Tibial nerve (tissue), 4 donors: ENCODE data around the gene FEZF1. TPM values are rescaled to one million over a fixed set of nuclear protein-coding genes. Genes with fewer than 3 reads are reported as not detected.
A peak's percentile ranks its signal among the peaks of the same experiment; 100 is the strongest.

Experiments used
- DNase-seq, 2 donors: peaks; one replicate each; pipeline ENCODE4 v3.0.0-alpha.2; 2019; ENCODE audit warnings: low spot score in 2 of 2
- H3K27ac ChIP-seq, 4 donors: fragments of 200-600 bp; sonication (generic) in 3 of 4; one replicate each; pipeline ENCODE4 v1.5.1; 2017 to 2019; ENCODE audit warnings: mild to moderate bottlenecking in 1 of 4
- H3K27me3 ChIP-seq, 2 donors: fragments of 200-600 bp; sonication (generic) in 1 of 2; one replicate each; pipeline versions ENCODE4 v1.5.1 to v1.6.0; 2017 to 2019
- H3K36me3 ChIP-seq, 3 donors: fragments of 200-600 bp; sonication (generic); one replicate each; pipeline ENCODE4 v1.5.1; 2018 to 2019
- H3K4me1 ChIP-seq, 4 donors: fragments of 200-600 bp; sonication (generic) in 3 of 4; one replicate each; pipeline ENCODE4 v1.5.1; 2017 to 2019
- H3K4me3 ChIP-seq, 4 donors: fragments of 200-600 bp; sonication (generic) in 3 of 4; one replicate each; pipeline ENCODE4 v1.5.1; 2017 to 2019; ENCODE audit warnings: mild to moderate bottlenecking in 1 of 4, moderate library complexity in 1 of 4
- H3K9me3 ChIP-seq, 4 donors: fragments of 200-600 bp; sonication (generic) in 3 of 4; one replicate each; pipeline ENCODE4 v1.5.1; 2017 to 2019
- EP300 ChIP-seq, 2 donors: sonication (generic); formaldehyde crosslinking; IDR thresholded peaks; one replicate each; pipeline ENCODE4 v1.6.1; 2017; ENCODE audit warnings: antibody characterized with exemption in 2 of 2, mild to moderate bottlenecking in 1 of 2
- POLR2A ChIP-seq, 2 donors: fragments of 450-650 bp; IDR thresholded peaks; one replicate each; pipeline ENCODE4 v1.6.1; 2017; ENCODE audit warnings: antibody characterized with exemption in 2 of 2, mild to moderate bottlenecking in 2 of 2, moderate library complexity in 2 of 2
- WGBS, 2 donors: methylation state at CpG; one replicate each; pipeline ENCODE4 v1.1.5; 2018; 5-methylcytosine and 5-hydroxymethylcytosine counted together
- total RNA-seq, 4 donors: library from RNA; depleted of rRNA; stranded (reverse); fragments of >200 nt; gene quantifications; one replicate each; pipeline ENCODE4 v1.1.0, GENCODE V29; 2016
- TF ChIP-seq, protein P1 (sequence below), 5 experiments: fragments of 200-600 bp in 3 of 5; fragments of 450-650 bp in 2 of 5; sonication (generic) in 3 of 5; IDR thresholded peaks; one replicate each; pipeline ENCODE4 v1.5.1; 2016 to 2019; ENCODE audit warnings: antibody characterized with exemption in 5 of 5, mild to moderate bottlenecking in 3 of 5, moderate library complexity in 2 of 5

The FEZF1 gene
- total RNA-seq, 4 donors from 2014 or later = 0.22 TPM; not detected in 3

- TF ChIP-seq, protein P1, sequence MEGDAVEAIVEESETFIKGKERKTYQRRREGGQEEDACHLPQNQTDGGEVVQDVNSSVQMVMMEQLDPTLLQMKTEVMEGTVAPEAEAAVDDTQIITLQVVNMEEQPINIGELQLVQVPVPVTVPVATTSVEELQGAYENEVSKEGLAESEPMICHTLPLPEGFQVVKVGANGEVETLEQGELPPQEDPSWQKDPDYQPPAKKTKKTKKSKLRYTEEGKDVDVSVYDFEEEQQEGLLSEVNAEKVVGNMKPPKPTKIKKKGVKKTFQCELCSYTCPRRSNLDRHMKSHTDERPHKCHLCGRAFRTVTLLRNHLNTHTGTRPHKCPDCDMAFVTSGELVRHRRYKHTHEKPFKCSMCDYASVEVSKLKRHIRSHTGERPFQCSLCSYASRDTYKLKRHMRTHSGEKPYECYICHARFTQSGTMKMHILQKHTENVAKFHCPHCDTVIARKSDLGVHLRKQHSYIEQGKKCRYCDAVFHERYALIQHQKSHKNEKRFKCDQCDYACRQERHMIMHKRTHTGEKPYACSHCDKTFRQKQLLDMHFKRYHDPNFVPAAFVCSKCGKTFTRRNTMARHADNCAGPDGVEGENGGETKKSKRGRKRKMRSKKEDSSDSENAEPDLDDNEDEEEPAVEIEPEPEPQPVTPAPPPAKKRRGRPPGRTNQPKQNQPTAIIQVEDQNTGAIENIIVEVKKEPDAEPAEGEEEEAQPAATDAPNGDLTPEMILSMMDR (IDR thresholded peaks at IDR 0.05) = no peak
- TF ChIP-seq EP300 (IDR thresholded peaks at IDR 0.05) (no peak), POLR2A (IDR thresholded peaks at IDR 0.05) (no peak)
- H3K4me1 ChIP-seq = peaks cover 0 to 44% (median 7%) of the 10 kb centered on the region in 4 donors
- H3K27ac ChIP-seq = no peak overlapping the region
- H3K4me3 ChIP-seq = peak overlapping the region in 2 of 4 donors; percentile 8 to 21
- 10% methylated on average over 12 to 31 of the region's 32 CpGs for WGBS, 2 donors
- no peak for DNase-seq
- H3K9me3 ChIP-seq = no peaks in the 10 kb centered on the region
- peaks cover 9 to 92% of the 10 kb centered on the region in 2 donors for H3K27me3 ChIP-seq
- no peaks in the 10 kb centered on the region for H3K36me3 ChIP-seq
Observed at GRCh38 chr7:122299624-122300210, 4.8 kb downstream of the FEZF1 start.

DNA sequence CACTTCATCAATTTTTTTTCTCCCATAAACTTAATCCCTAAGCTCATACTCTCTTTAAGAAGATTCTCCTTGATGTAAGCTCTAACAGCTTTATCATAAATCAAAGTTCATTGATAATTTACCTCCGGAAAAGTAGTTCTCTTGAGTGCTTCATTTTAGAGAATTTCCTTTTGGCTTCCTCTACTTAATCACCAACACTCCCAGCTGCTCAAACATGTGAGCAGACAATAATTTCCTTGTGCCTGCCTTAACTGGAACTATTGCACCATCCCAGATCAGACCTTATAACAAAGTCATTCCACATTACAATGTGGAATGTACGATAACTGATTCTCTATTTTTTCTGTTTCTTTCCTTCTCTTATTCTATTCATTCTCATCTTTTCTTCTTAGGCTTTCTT lies 5.9 kb downstream of the FEZF1 start:
- Histone ChIP-seq H3K27ac (no peak overlapping the region), H3K4me3 (no peak overlapping the region), H3K9me3 (no peaks in the 10 kb centered on the region), H3K27me3 (peaks cover 9 to 83% of the 10 kb centered on the region in 2 donors), H3K4me1 (peaks cover 0 to 33% (median 5%) of the 10 kb centered on the region in 4 donors), H3K36me3 (no peaks in the 10 kb centered on the region)
- 45 to 54% methylated on average over 2 of the region's 2 CpGs for WGBS, 2 donors
- TF ChIP-seq EP300 (IDR thresholded peaks at IDR 0.05) (no peak), POLR2A (IDR thresholded peaks at IDR 0.05) (no peak)
- no peak for DNase-seq

- no peak for DNase-seq
- Histone ChIP-seq H3K36me3 (no peaks in the 10 kb centered on the region), H3K9me3 (peaks cover 0 to 1% (median 0%) of the 10 kb centered on the region in 4 donors), H3K27ac (no peak overlapping the region), H3K4me1 (peaks cover 0 to 30% (median 5%) of the 10 kb centered on the region in 4 donors), H3K27me3 (peaks cover 9 to 78% of the 10 kb centered on the region in 2 donors), H3K4me3 (no peak overlapping the region)
- 48 to 49% methylated on average over 2 of the region's 2 CpGs for WGBS, 2 donors
- TF ChIP-seq EP300 (IDR thresholded peaks at IDR 0.05) (no peak), POLR2A (IDR thresholded peaks at IDR 0.05) (no peak)
- TF ChIP-seq, protein P1 (IDR thresholded peaks at IDR 0.05) = no peak
Observed at GRCh38 chr7:122298131-122298530, 6.4 kb downstream of the FEZF1 start.

DNA sequence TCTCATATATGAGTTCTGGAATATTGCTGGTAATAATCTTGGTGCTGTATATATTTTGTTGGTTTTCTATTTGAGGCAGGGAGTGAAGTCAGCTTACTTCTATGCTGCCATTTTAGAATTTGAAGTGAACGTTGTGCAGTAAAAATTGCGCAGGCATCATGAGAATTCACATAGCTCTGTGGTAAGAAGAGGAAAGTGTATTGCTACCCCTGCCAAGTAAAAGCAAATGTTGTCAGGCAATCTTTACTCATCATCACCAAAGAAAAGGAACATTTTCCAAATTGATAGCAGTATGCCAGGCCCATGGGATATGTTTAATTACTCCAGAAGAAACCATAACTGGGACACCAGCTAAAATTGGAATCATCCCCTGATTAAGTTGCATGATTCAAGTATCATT lies 13.4 kb downstream of the FEZF1 start:
- Histone ChIP-seq H3K4me3 (no peak overlapping the region), H3K27ac (no peak overlapping the region), H3K36me3 (no peaks in the 10 kb centered on the region), H3K27me3 (peaks cover 0 to 12% of the 10 kb centered on the region in 2 donors), H3K4me1 (no peaks in the 10 kb centered on the region), H3K9me3 (peaks cover 0 to 43% (median 4%) of the 10 kb centered on the region in 4 donors)
- DNase-seq = no peak
- whole genome bisulfite sequencing, 2 donors = 91 to 96% methylated on average over 2 of the region's 2 CpGs
- no peak for TF ChIP-seq POLR2A (IDR thresholded peaks at IDR 0.05)
- TF ChIP-seq, protein P1 (IDR thresholded peaks at IDR 0.05) = no peak
- no peak for TF ChIP-seq EP300 (IDR thresholded peaks at IDR 0.05)

GRCh38 chr7:122290476-122290875 lies 14.1 kb downstream of the FEZF1 start:
- TF ChIP-seq EP300 (IDR thresholded peaks at IDR 0.05) (no peak), POLR2A (IDR thresholded peaks at IDR 0.05) (no peak)
- TF ChIP-seq, protein P1 (IDR thresholded peaks at IDR 0.05) = no peak
- H3K9me3 ChIP-seq = peaks cover 0 to 43% (median 4%) of the 10 kb centered on the region in 4 donors
- no peaks in the 10 kb centered on the region for H3K36me3 ChIP-seq
- no peaks in the 10 kb centered on the region for H3K4me1 ChIP-seq
- no peak for DNase-seq
- H3K27ac ChIP-seq = no peak overlapping the region
- H3K27me3 ChIP-seq = peaks cover 0 to 10% of the 10 kb centered on the region in 2 donors
- WGBS, 2 donors = 82 to 85% methylated on average over 1 of the region's 1 CpG
- no peak overlapping the region for H3K4me3 ChIP-seq
